Measurements from ENCODE around the gene ABCD4.
"Not testable (repeated sequence)": the region's sequence is repeated elsewhere in the genome, so short reads cannot be mapped to it uniquely, and the experiment has no call there.

Gene ABCD4

DNA sequence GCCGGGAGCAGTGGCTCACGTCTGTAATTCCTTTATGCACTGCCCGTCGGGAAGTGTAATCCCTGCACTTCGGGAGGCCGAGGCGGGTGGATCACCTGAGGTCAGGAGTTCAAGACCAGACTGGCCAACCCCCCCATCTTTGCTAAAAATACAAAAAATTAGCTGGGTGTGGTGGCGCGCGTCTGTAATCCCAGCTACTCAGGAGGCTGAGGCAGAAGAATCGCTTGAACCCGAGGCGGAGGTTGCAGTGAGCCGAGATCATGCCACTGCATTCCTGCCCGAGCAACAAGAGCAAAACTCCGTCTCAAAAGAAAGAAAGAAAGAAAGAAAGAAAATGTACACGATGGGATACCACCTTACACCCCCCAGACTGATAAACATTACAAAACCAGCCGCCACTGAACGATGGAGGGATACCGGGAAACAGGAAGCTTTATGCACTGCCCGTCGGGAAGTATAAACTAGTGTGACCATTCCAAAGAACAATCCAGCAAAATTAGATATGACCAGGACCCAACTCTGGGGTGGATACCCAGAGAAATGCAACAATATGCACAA, 1.1 kb downstream of the ABCD4 start:
- no peak for DNase-seq

DNA sequence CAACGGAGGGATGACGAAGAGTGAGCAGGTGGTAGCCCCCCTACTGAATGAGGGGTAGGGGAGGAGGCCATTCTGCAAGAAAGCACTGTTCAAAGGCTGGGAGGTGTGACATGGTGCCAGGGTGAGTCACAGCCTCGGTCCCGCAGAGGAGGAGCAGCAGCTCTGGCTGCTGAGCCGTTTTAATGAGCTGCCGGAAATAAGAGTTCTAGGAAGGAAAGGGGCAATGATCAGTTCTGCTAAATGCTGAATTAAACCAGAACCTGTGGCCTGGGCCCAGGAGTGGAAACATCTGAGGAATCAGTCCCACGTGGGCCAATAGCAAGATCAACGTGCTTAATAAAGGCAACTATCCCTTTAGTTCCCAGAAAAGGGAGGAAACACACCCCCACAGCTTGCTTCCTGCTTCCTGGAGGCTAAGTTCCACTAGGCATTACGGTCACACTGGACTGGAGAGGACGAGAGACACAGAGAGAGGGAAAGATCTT, 3.6 kb downstream of the ABCD4 start:
- DNase-seq = peak; percentile 33

DNA sequence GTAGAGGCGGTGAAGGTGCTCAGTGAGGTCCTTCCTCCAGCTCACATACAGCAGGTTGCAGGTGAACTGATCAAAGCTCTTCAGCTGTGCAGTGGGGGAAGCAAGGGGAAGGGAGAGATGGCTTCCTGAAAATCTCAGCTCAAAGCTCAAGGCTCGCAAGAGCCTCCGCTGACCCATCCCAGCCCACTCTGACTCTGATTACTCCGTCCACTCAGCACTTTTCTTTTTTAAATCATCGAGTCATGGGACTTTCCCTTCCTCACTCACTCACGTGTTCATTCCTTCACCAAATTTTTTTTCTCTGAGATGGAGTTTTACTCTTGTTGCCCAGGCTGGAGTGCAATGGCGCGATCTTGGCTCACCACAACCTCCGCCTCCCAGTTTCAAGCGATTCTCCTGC, 4.7 kb downstream of the ABCD4 start:
- no peak for DNase-seq

DNA sequence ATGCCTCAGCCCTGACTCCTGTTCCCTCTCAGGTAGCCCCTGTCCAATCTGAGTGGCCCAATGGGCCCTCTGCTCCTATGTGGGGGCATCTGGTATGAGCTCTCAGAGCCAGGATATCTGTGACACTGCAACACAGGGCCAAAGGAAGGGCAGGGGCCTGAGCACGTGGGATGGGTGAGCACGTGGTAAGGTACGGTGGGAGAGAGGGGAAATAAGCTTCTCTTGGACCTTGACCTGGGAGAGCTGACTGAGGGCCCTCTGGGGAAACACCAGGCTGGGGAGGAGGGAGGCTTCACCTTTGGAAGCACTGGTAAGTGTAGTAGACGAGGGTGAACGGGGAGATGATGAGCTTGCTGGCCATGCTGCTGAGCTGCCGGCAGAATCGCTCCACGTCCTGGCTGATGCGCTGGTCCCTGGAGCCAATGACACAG, 6.7 kb downstream of the ABCD4 start:
- DNase-seq = no peak

DNA sequence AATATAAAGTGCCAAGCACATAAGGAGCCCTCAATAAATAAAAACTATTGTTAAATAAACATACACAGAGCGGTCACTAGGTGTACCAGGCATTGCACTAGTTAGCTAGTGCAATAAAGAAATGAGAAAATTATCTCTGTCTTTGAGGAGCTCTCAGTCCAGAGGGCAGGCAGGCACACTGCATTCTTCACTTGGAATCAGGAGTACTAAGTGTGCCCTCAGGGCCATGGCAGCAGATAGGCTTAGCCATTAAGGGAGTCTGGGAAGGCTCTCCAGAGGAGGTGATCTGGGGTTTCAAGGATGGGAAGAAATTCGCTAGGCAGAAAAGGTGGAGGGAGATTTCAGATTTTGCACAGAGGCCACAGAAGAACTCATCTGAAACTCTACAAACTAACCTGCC, 9.1 kb downstream of the ABCD4 start:
- no peak for DNase-seq

DNA sequence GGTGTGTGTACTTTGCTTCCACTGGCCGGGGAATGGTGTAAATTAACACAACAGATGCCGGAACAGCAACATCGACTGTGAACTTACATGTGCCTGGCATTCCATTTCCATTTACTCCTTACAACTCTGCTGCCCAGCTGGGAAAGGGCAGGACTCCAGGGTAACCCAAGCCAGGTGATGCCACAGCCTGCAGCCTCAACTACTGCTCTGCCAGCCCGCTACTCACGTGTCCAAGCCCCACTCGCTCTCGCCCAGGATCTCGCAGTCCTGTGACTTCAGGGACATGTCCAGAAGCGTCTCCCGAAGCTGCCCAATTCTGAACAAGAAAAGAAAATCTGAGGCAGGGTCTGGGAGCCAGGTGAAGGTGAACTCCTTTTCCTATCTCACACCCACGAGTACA, 10.7 kb downstream of the ABCD4 start:
- DNase-seq = no peak

DNA sequence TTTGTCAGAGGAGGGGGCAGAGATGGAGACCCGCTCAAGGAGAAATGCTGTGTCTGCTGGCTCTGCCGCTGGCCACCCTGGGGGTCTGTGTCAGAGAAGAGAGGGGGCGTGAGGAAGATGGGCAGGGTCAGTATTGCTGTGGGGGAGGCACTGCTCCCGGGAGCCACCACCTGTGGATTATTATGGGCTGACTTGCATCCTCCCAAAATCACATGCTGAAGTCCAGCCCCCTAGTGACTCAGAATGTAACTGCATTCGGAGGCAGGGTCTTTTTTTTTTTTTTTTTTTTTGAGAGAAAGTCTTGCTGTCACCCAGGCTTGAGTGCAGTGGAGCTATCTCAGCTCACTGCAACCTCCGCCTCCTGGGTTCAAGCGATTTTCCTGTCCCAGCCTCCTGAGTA, 12.3 kb downstream of the ABCD4 start:
- DNase-seq = peak; percentile 24

DNA sequence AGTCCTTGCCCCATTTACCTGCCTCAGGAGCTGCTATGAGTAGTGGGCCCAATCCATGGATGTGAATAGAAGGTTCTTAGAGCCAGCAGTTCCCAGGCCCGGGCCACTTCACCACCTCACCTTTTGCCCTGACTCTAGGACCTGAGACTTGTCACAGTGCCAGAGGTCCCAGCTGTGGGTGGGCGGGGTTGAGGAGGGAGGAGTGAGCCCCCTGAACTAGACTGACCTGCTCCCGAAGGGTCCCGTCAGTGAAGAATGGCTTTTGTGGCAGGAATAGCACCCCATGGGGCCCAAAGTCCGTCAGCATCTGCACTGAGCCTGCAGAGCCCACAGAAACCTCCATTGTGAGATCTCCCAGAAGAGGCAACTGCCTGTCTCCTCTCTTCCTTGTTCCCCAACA, 12.9 kb downstream of the ABCD4 start:
- no peak for DNase-seq

DNA sequence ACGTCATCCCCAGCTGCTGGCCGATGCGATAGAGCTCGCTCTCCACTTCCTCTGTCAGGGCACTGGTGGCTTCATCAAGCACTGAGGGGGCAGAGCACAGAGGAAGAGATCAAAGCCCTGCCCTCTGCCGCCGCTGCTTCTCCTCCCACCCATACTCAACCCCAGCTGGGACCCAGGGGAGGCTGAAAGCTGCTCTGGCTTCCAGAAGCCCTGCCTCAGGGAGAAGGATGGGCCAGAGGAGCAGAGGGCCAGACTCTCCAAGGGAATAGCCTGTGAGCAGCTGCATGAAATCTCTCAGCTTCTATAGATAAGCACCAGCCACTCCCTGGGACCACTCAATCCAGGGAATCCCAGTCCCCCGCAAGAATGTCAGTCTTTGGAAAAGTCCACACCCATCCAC, 16.0 kb downstream of the ABCD4 start:
- DNase-seq = no peak

DNA sequence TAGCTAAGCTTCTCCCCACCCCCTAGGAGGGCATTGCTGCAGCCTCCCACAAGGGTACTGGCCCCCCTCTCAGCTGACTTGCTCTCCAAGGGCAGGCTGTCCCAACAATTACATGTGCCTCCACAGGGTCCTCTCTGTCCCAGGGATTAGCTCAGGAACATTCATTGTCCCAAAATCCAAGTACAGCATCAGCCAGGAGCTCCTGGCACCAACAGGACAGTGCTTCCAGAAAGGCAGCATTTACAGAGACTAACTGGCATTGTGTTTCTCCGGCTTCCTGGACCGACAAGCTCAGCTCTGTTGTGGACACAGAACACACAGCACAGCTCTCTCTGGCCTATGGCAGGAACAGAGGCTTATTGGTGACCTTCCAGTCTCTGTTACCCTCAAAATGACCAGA, 21.7 kb downstream of the ABCD4 start:
- DNase-seq = no peak

DNA sequence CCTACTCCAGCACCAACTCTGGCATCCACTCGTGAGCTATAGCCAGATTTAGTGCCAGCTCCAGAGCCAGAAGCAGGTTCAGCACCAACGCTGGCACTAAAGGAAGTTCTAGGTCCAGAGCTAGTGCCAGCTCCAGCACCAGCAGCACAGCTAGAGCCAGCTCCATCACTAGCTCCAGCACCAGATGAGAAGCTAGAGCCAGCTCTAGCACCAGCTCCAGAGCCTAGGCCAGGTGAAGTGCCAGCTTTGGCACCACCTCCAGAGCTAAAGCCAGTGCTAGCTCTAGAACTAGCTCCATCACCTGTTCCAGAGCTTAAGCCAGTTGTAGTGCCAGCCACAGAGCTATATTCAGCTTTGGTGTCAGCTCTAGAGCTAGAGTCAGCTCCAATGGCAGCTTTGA, 24.7 kb downstream of the ABCD4 start:
- no peak for DNase-seq

DNA sequence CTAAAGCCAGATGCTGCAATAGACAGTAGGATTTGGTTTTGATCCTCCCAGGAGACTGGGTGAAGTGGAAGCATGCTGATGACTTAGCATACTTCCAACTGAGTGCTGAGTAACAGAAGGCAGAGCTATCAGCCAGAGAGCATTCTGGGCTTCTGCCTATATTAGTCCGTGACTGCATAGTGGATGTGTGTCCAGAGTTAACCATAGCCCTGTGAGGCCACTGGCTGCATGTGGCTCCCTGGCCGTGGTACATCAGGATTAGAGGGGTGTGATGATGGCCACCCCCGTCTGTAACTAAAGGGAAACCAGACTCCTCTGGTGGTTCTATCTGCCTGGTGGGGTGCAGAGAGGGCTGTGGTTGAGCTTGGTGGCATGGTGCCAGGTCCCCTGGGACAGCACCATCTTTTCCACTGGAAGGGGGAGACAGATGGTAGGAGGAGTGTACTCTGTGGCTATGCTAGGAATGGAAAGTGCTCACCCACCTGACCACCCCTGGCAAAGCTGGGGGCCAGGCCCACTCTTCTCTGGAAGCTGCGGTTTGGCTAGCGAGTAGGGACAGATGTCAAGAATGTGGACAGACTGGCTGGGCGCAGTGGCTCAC, 27.4 kb downstream of the ABCD4 start:
- no peak for DNase-seq

DNA sequence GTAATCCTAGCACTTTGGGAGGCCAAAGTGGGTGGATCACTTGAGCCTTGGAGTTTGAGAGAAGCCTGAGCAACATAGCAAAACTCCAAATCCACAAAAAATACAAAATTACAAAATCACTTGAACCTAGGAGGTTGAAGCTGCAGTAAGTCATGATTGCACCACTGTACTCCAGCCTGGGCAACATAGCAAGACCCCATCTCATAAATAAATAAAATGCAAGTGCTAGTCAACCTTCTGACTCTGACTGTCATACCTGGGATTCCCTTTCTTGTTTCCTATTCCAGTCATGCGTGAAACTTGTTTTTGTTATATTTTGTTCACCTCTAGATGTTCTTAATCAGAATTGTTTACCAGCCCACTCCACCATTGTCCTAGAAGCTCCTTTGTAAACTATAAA, 31.4 kb downstream of the ABCD4 start:
- no peak for DNase-seq

DNA sequence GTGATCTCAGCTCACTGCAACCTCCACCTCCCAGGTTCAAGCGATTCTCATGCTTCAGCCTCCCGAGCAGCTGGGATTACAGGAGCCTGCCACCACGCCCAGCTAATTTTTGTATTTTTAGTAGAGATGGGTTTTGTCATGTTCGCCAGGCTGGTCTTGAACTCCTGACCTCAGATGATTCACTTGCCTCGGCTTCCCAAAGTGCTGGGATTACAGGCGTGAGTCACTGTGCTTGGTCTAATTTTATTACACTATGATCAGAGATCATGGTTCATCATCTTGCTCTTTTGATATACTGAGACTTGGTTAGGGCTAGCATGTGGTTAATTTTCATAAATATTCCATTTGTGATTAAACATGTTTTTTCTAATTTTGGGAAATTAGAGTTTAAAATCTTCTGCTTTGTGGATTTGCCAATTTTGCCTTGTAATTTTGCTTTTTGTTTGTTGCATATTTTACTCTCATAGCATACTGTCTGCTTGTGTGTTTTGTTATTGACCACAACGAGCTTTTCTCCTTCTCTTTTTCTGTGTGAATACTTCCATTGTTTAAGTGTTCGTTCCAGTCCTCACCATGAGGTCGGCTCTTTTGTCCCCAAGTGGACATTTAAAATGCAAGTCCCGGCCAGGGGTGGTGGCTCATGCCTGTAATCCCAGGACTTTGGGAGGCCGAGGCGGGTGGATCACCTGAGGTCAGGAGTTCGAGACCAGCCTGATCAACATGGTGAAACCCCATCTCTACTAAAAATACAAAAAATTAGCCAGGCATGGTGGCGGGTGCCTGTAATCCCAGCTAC, 32.2 kb downstream of the ABCD4 start:
- DNase-seq = not testable (repeated sequence)

DNA sequence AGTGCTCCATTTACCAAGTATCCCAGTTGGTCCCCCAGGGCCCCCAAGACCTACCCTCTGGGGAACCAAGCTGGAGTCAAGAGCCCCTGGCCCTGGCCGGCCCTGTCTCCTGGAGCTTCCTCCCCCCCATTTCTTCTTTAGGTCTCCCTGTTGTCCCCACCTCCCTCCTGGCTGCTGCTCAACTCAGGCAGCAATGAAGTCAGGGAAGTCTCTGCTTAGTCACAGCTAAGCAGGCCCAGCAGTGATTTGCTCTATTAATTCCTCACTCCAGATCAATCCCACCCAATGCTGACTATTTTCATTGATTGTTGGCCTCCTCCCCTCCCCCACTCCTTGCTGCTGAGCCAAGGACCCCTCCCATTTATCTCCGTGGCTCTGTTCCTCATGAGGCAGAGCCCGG, 35.1 kb downstream of the ABCD4 start:
- DNase-seq = no peak

DNA sequence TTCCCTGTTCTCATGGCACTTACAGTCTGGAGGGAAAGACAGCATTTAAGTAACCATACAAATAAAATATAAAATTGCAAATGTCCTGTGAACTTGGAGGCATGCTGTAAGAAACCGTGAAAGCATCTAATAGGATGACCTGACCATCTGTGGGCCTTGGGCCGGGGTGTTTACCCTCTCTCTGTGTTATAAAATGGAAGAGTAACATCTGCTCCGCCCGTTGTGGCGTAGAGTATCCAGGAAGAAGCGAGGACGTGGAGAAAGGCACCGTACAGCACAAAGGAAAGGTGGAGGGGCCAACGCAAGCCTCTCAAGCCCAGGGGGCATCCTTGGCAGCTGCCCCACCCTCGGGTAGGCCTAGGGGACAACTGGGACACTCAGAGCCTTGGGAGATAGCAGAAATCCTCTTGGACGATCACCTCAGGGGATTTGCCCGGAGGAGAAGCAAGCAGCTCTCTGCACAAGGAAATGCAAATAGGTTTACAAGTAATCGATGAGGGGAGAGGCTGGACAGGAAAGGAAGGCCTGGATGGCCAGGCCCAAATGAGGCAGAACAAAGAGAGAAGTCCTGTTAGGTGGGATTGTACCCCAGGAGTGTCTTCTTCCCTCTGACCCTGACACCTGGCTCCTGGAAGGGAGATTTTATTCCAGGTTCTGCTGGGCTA, 37.3 kb downstream of the ABCD4 start:
- no peak for DNase-seq

DNA sequence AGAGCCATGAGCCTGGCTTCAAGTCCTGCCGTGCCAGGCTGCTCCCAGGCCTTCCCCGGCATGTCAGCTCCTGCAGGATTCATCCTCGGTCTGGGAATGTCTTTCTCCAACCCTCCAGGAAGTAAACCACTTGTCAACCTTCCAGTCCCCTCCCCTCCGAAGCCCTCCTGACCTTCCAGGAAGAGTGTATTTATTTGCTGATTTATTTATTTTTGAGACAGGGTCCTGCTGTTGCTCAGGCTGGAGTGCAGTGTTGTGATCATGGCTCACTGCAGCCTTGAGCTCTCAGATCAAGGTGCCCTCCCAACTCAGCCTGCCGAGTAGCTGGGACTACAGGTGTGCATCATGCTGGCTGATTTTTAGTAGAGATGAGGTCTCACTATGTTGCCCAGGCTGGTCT, 38.8 kb downstream of the ABCD4 start:
- no peak for DNase-seq

DNA sequence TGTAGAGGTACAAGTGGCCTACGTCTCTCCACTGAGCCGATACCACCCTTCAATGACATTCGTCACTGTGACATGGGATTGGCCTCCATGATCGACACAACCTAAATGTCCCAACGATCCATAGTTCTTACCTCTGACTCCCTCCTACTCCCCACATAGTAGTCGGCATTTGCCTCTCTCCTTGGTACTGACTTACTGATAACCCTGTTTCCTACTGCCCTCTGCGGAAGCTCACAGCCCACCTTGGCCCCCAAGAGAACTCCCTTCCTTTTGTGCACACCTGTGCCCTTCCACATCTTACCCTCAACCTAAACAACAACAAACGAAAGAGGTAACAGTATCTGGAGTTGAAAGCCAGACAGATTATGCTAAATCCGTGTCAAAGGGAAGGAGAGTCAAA, 39.6 kb downstream of the ABCD4 start:
- DNase-seq = no peak

DNA sequence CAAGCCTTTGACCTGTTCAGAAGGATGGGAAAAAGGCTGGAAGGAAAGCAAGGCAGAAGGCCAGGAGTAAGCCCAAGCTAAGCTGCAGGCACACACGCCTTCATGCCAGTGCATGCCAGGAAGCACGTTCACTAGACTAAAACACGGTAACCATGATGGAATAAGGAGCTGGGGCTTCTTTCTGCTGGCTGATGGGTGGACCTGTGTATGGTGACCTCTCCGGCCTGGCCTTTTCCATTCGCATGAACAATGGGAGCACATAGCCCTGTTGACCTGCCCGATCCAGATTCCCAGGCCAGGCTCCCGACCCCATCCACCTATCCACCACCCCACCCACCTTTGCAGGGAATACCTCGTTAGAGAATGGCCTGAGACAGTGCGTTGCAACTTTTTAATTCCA, 40.7 kb downstream of the ABCD4 start:
- DNase-seq = no peak

DNA sequence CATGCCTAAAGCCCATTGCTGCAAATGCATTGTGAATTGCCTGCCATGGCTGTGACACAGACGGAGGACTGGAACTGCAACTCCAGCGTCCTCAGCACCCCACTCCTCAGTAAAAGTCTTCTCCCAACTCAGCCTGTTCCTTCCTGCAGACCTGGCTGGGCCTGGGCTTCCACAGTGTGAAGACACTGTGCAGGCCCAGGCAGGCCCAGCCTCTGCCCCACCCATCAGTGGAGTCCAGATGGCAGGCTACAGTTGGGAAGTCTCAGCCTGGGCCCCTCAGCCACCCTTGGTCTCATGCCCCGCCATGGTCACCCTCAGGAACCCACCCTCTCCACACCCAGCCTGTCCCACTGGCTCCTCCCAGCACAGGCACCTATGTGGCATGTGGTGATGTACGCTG, 41.4 kb downstream of the ABCD4 start:
- no peak for DNase-seq

DNA sequence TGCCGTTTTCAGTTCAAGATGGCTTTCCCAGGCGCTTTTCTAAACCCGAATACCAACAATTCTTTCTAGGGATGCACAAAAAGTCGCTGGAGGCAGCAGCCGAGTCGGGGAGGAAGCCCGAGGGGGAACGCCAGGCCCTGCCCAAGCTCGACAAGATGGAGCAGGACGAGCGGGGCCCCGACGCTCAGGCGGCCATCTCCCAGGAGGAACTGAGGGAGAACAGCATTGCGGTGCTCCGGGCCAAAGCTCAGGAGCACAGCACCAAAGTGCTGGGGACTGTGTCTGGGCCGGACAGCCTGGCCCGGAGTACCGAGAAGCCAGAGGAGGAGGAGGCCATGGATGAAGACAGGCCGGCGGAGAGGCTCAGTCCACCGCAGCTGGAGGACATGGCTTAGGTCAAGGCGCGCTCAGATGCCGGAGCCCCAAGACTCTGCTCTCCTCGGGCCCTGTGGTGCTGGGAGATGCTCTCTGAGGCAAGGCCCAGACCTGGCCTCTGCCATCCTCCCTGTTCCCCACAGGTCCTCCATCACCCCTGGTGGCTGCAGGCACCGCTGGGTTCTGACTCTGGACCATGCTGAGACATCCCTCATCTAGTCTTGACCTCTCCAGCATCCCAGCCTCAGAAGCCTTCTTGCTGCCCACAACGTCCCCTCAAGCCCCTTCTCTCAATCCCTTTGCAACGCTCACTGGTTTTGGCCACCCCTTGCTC, 42.1 kb downstream of the ABCD4 start:
- no peak for DNase-seq

DNA sequence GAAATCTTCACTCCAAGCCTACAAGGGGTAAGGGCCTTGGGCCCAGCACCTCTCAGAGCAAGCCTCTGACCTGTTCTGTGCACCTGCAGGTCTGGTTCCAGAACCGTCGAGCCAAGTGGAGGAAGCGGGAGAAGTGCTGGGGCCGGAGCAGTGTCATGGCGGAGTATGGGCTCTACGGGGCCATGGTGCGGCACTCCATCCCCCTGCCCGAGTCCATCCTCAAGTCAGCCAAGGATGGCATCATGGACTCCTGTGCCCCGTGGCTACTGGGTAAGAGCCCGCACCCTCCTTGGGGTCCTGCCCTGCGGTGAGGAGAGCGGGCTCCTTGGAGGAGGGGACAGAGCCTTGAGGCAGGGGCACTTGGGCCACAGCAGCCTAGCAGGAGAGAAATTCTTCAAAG, 43.2 kb downstream of the ABCD4 start:
- DNase-seq = no peak

DNA sequence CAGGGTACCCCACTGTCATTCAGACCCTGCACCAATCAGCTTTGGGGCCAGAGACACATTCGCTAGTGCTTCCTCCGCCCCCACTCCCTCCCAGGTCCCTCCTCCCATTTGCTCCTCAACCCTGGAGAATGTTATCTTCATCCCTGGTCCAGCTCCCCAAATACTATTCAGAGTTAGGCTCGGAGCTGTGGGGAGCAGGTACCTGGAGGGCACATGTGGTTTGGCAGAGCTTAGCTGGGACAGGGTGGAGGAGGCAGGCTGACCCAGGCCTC, 44.0 kb downstream of the ABCD4 start:
- no peak for DNase-seq

Data from CD4-positive, alpha-beta T cell treated with Interleukin-12 subunit alpha and Interleukin-12 subunit beta, for 1 hour (primary cell).